GM21786 (cell line): ENCODE data around the gene METTL22.
A peak's percentile ranks its signal among the peaks of the same experiment; 100 is the strongest.

ENCODE experiments used
- ATAC-seq: cut with Tn5 transposase; IDR thresholded peaks from one replicate; pipeline ENCODE4 v1.9.1; 2021; ENCODE audit not compliant: unreplicated experiment

METTL22 gene

GRCh38 chr16:8663192-8664089 lies 41.9 kb downstream of the METTL22 start:
- no peak for ATAC-seq

DNA sequence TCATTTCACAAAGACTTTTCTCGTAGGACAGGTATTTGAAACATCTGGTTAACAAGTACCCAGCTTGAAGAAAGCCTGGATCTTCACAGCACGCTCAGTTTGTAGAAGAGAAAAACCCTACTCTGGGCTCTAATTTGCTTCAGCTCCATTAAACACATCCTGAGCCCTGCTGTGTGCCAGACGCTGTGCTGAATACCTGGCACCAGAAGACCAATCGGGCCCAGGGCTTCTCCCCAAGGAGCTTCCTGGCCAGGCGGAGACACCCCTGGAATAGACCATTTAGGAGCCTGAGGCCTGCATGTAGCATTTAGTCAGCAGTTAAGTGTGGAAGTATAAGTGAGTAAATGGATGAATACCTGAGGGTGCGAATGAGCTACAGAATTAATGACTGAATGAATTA lies 44.0 kb downstream of the METTL22 start:
- no peak for ATAC-seq

- ATAC-seq, result no peak
Measured at GRCh38 chr16:8667492-8667891, 46.0 kb downstream of the METTL22 start.

GRCh38 chr16:8668113-8668512 lies 46.6 kb downstream of the METTL22 start:
- no peak for ATAC-seq

DNA sequence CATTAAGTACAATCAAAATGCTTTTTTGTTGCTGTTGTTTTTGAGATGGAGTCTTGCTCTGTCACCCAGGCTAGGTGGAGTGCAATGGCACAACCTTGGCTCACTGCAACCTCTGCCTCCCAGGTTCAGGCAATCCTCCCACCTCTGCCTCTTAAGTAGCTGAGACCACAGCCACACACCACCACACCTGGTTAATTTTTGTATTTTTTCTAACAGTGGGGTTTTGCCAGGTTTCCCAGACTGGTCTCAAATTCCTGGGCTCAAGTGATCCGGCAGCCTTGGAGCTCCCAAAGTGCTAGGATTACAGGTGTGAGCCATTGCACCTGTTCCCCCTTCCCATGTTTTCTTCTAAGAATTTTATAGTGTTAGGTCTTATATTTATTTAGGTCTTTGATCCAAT lies 48.0 kb downstream of the METTL22 start:
- ATAC-seq, result no peak

GRCh38 chr16:8670014-8670560 lies 48.6 kb downstream of the METTL22 start:
- no peak for ATAC-seq

GRCh38 chr16:8673611-8674412 lies 52.3 kb downstream of the METTL22 start:
- ATAC-seq, result peak; percentile 38

DNA sequence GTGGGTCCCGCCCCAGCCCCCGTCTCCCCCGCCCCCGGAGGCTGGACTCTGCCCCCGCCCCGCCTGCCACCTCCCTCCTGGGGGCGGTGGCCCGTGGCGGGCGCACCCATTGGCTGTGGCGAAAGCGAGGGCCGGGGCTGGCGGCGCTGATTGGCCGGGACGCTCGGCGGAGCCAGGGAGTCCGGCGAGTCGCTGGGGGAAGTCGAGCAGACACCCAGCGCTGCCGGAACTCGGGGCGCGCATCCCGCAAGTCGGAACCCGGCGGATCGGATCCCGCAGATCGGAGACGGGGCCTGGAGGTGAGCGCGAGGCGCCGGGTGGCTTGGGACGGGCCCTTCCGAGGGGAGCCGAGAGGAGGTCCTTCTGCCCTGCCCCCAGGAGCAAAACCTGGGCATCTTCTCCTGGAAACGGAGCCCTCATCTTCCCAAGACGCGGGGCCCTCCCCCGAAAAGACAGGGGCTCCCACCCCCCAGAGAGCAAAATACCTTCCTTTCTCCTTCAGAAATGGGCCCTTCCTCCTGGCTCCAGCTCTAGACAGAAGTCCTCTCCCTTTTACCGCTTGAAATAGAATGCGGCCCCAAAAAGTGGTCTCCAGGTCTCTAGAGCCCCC lies 53.0 kb downstream of the METTL22 start, which contains the start of gene ABAT:
Gene ABAT (plus strand): TSS at position 205 of the 610 bp plus-strand sequence. CDS start 61,123 bp downstream, outside the sequence.
- peak; percentile 100 for ATAC-seq

DNA sequence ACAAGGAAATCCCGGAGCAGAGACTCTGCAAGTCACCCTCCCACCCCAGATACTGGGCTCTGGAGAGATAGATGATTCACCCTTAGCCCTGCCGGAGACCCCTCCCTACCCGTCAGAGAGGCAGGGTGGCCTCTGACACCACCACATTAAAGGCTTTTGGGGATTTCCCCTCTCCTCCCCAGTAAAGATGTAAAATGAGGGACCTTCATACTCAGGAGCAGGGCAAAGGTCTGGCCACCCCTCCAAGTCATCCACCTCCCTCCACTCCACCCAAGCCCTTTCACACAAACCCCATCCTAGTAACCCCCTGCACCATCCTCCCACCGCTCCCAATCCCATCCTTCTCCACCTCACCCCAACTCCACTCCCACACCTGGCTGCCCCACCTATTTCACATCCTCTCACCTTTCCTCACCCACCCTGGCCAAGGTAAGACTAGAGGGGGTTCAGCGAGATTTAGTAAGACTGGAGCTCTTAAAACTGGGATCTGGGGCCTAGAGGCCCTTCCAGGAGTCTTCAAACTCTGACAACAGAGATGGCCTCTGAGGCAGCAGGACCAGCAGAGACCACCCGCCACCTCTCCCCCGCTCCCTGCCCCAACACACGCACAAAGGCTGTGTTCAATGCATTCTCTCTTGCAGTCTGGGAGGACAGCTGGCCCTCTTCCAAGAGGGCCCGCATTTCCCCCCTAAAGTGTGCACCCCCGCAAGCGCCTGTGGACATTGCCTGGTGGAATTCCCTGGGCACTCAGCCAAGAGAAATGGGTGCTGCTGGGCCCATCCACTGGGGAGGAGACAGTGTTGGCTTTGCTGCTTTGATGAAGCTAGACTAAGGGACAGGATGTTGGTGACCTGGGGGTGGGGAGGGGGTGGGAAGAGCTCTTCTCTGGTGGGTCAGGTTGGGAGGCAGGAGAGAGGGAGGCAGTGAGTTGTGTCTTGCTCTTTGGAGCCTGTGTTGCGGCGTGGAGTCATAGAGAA lies 54.0 kb downstream of the METTL22 start:
- no peak for ATAC-seq

- no peak for ATAC-seq
Measured at GRCh38 chr16:8676160-8676547, 54.7 kb downstream of the METTL22 start.

DNA sequence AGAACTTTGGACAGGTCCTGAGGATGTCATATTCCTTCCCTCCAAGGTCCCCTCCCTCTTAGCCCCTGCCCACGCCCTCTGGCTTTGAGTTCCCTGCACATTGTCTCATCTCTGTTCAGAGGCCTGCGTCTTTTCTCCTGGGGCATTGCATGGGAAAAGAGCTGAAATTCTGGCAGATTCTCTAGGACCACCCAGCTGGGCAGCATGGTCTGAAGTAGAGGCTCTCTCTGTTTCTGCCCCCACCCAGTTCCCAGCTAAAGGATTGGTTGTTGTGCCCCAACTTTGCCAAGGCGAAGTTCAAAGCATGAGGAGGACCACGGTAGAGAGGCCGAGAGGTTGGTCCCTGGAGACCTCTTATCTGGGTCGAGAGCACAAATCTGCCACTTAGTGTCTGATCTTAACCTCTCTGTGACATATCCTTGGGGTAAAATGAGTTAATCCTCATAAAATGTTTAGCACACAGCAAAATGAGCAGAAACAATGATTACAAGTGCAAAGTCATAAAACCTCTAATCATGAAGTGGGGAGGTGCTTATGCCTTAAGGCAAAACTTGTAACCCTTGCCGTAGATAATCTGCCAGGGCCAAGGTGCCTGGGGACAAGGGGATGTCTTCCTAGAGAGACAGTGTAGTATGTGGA lies 55.4 kb downstream of the METTL22 start:
- no peak for ATAC-seq

DNA sequence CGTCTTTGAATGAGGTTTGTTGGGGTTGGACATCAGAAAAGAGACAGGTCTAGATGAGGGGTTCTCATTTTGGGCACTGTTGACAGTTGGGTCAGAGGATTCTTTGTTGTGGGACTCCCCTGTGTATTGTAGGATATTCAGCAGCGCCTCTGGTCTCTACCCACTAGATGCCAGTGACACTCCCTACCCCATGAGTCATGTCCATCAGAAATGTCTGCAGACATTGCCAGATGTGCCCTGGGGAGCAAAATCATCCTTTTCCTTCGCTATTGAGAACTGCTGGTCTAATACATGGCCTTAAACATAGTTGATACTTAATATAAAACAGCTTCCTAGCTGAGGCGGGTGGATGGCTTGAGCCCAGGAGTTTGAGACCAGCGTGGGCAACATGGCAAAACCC lies 56.0 kb downstream of the METTL22 start:
- ATAC-seq, result no peak

GRCh38 chr16:8678068-8678927 lies 56.8 kb downstream of the METTL22 start:
- no peak for ATAC-seq

- ATAC-seq, result no peak
Measured at GRCh38 chr16:8679151-8679550, 57.7 kb downstream of the METTL22 start.

GRCh38 chr16:8682551-8683259 lies 61.2 kb downstream of the METTL22 start:
- no peak for ATAC-seq

DNA sequence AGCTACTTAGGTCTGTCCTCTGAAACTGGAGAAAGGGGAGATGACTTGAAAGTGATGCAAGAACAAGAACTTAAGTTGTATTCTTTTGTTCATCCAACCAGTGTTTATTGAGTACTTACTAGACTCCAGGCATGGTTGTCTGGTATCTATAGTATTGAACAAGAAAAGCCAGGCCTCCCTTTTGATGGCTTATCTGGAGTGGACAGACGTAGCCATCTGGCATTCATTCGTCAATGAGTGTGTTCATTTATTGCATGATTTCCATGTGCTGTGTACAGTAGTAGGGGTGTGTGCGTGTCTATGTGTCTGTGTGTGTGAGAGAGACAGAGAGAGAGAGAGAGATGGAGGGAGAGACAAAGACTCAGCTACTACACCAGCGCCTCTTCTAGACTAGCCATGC lies 62.1 kb downstream of the METTL22 start:
- no peak for ATAC-seq

- ATAC-seq, result no peak
Measured at GRCh38 chr16:8685617-8686016, 64.1 kb downstream of the METTL22 start.

DNA sequence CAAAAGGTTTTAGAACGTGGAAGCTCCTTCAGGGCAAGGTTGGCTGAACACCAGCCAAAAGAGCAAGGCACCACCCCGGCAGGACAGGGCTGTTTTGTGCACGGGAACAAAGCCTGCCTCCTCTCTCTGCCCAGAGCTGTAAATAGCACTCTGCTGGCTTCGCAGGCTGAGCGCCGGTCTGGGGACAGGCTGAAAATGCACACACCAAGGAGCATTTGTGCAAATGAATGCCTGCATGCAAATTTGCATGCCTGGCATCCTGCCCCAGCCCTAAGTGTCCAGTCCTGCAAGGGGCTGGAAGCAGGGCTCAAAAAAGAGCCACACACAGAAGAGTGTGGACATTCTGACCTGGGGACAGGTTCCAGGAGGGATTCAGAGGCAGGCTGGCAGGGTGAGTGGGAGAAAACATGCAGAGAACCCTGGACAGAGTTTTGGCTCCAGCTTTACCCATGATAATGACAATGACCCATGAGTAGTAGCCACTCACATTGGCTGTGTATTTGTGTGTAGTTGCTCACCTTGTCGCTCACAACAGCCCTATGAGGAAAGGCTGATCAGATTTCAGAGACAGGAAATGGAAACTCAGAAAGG lies 64.6 kb downstream of the METTL22 start:
- no peak for ATAC-seq
